GM21576 (cell line): Measurements from ENCODE around the gene SHOC2.

ENCODE experiments used
- ATAC-seq: cut with Tn5 transposase; IDR thresholded peaks from one replicate; pipeline ENCODE4 v1.9.1; 2021; ENCODE audit warnings: mild to moderate bottlenecking, moderate library complexity; ENCODE audit not compliant: unreplicated experiment

Gene SHOC2

GRCh38 chr10:110944792-110945396 is 25.5 kb downstream of the SHOC2 start:
- no peak for ATAC-seq

GRCh38 chr10:110946496-110946895 is 27.1 kb downstream of the SHOC2 start:
- no peak for ATAC-seq

- ATAC-seq = no peak
Observed at GRCh38 chr10:110947061-110947595, 27.7 kb downstream of the SHOC2 start.

- no peak for ATAC-seq
Observed at GRCh38 chr10:110951381-110951780, 32.0 kb downstream of the SHOC2 start.

- ATAC-seq = no peak
Observed at GRCh38 chr10:110957606-110958005, 38.2 kb downstream of the SHOC2 start.

- ATAC-seq = no peak
Observed at GRCh38 chr10:110959379-110960332, 40.3 kb downstream of the SHOC2 start.

GRCh38 chr10:110960333-110960712 is 40.9 kb downstream of the SHOC2 start:
- ATAC-seq = no peak

GRCh38 chr10:110962443-110962842 is 43.0 kb downstream of the SHOC2 start:
- ATAC-seq = no peak

- ATAC-seq = no peak
Observed at GRCh38 chr10:110963162-110963561, 43.8 kb downstream of the SHOC2 start.

GRCh38 chr10:110964681-110965080 is 45.3 kb downstream of the SHOC2 start:
- ATAC-seq = no peak

- ATAC-seq = no peak
Observed at GRCh38 chr10:110965216-110965615, 45.8 kb downstream of the SHOC2 start.

- no peak for ATAC-seq
Observed at GRCh38 chr10:110966146-110966545, 46.7 kb downstream of the SHOC2 start.

- no peak for ATAC-seq
Observed at GRCh38 chr10:110967009-110967630, 47.7 kb downstream of the SHOC2 start.

GRCh38 chr10:110967645-110968044 is 48.2 kb downstream of the SHOC2 start:
- ATAC-seq = no peak

GRCh38 chr10:110969183-110969582 is 49.8 kb downstream of the SHOC2 start:
- no peak for ATAC-seq

GRCh38 chr10:110971638-110972037 is 52.2 kb downstream of the SHOC2 start:
- no peak for ATAC-seq

- ATAC-seq = no peak
Observed at GRCh38 chr10:110972231-110973134, 53.1 kb downstream of the SHOC2 start.

GRCh38 chr10:110973400-110973799 is 54.0 kb downstream of the SHOC2 start:
- no peak for ATAC-seq

GRCh38 chr10:110976577-110976976 is 57.2 kb downstream of the SHOC2 start:
- ATAC-seq = no peak

- ATAC-seq = no peak
Observed at GRCh38 chr10:110977662-110978061, 58.3 kb downstream of the SHOC2 start.
